Lower leg skin (tissue), 3 donors: ENCODE measurements around the gene BOD1L1.

Source experiments
- CTCF ChIP-seq, 3 donors: fragments of 450-650 bp; IDR thresholded peaks; one replicate each; pipeline ENCODE4 v1.5.1; 2016; ENCODE audit warnings: antibody characterized with exemption in 3 of 3, mild to moderate bottlenecking in 3 of 3, moderate library complexity in 2 of 3
- POLR2A ChIP-seq, 2 donors: fragments of 450-650 bp; IDR thresholded peaks; one replicate each; pipeline ENCODE4 v1.6.1; 2016 to 2017; ENCODE audit warnings: antibody characterized with exemption in 2 of 2, mild to moderate bottlenecking in 1 of 2, moderate library complexity in 1 of 2

- TF ChIP-seq CTCF (IDR thresholded peaks at IDR 0.05) (no peak), POLR2A (IDR thresholded peaks at IDR 0.05) (no peak)
Measured at GRCh38 chr4:13542577-13543031, 84.9 kb downstream of the BOD1L1 start.
